DMS79 (cell line): ENCODE data around the gene SP140.
"Not testable (repeated sequence)": the region's sequence is repeated elsewhere in the genome, so short reads cannot be mapped to it uniquely, and the experiment has no call there.

Experiments
- DNase-seq: peaks from one replicate; lab custom pipeline; 2025; lab: John Stamatoyannopoulos, UW

SP140 gene

GRCh38 chr2:230289311-230289710 is 63.8 kb downstream of the SP140 start:
- not testable (repeated sequence) for DNase-seq

- no peak for DNase-seq
Observed at GRCh38 chr2:230295192-230295591, 69.7 kb downstream of the SP140 start.

- no peak for DNase-seq
Observed at GRCh38 chr2:230296917-230297316, 71.4 kb downstream of the SP140 start.

GRCh38 chr2:230299618-230300017 is 74.1 kb downstream of the SP140 start:
- no peak for DNase-seq

GRCh38 chr2:230305416-230306275 is 80.1 kb downstream of the SP140 start:
- no peak for DNase-seq

- no peak for DNase-seq
Observed at GRCh38 chr2:230306474-230306873, 80.9 kb downstream of the SP140 start.

GRCh38 chr2:230307485-230307884 is 81.9 kb downstream of the SP140 start:
- no peak for DNase-seq

GRCh38 chr2:230308402-230309000 is 83.0 kb downstream of the SP140 start:
- DNase-seq = no peak

GRCh38 chr2:230310792-230311191 is 85.3 kb downstream of the SP140 start:
- not testable (repeated sequence) for DNase-seq

GRCh38 chr2:230311634-230312033 is 86.1 kb downstream of the SP140 start:
- DNase-seq = not testable (repeated sequence)

GRCh38 chr2:230312638-230313037 is 87.1 kb downstream of the SP140 start:
- no peak for DNase-seq

GRCh38 chr2:230317366-230317765 is 91.8 kb downstream of the SP140 start:
- no peak for DNase-seq

GRCh38 chr2:230318190-230319121 is 92.9 kb downstream of the SP140 start:
- no peak for DNase-seq

- DNase-seq = no peak
Observed at GRCh38 chr2:230319211-230319862, 93.8 kb downstream of the SP140 start.

- DNase-seq = no peak
Observed at GRCh38 chr2:230321031-230321430, 95.5 kb downstream of the SP140 start.

GRCh38 chr2:230322561-230323384 is 97.2 kb downstream of the SP140 start:
- DNase-seq = no peak

GRCh38 chr2:230323385-230324106 is 98.0 kb downstream of the SP140 start:
- DNase-seq = no peak

GRCh38 chr2:230324503-230324902 is 99.0 kb downstream of the SP140 start:
- no peak for DNase-seq

- no peak for DNase-seq
Observed at GRCh38 chr2:230325316-230326243, 100.0 kb downstream of the SP140 start.
